PFSK-1 (cell line): Measurements from ENCODE around the gene SERINC2.

Experiments used
- FOXP2 ChIP-seq: optimal IDR thresholded peaks from 2 replicates; pipeline ENCODE3; 2011; ENCODE audit warnings: borderline replicate concordance, control low read depth, inconsistent platforms; ENCODE audit not compliant: insufficient read depth; ENCODE audit errors: extremely low read length, extremely low read depth
- POLR2AphosphoS5 ChIP-seq: IDR thresholded peaks from 2 replicates; pipeline ENCODE4 v1.6.1; 2012; ENCODE audit warnings: low read depth, mild to moderate bottlenecking, control low read depth, low read length, moderate library complexity
- REST ChIP-seq, 2 experiments: IDR thresholded peaks; 2 replicates each; pipeline versions ENCODE4 v1.6.1 to v1.8.0; 2011 to 2012; ENCODE audit warnings: low read depth in 2 of 2, low read length in 2 of 2, control low read depth in 1 of 2, inconsistent platforms in 1 of 2, mild to moderate bottlenecking in 1 of 2, moderate library complexity in 1 of 2; ENCODE audit not compliant: insufficient read depth in 1 of 2
- SIN3A ChIP-seq: IDR thresholded peaks from 2 replicates; pipeline ENCODE4 v1.6.1; 2012; ENCODE audit warnings: mild to moderate bottlenecking, low read length, moderate library complexity, borderline replicate concordance; ENCODE audit not compliant: insufficient read depth
- TAF1 ChIP-seq: IDR thresholded peaks from 2 replicates; pipeline ENCODE4 v1.6.1; 2012; ENCODE audit warnings: low read length, control low read depth, borderline replicate concordance; ENCODE audit not compliant: insufficient read depth

Gene SERINC2

GRCh38 chr1:31412205-31412604 is 808 bp upstream of the SERINC2 start:
- TF ChIP-seq SIN3A (no peak), POLR2AphosphoS5 (no peak), FOXP2 (no peak), REST (IDR thresholded peaks at IDR 0.05; ENCODE audit: insufficient read depth in 1 of 2, low read depth in 2 of 2, low read length in 2 of 2) (no peak), TAF1 (no peak)

- peak; percentile 43; the same call in 1 of the 2 replicates for TF ChIP-seq POLR2AphosphoS5
- TF ChIP-seq REST (IDR thresholded peaks at IDR 0.05; ENCODE audit: insufficient read depth in 1 of 2, low read depth in 2 of 2, low read length in 2 of 2): 0 out of 4 replicates have a peak, but pooled peaks of 1 of the 2 experiments have one; percentile 23
- peak; percentile 62; the same call in 1 of the 2 replicates for TF ChIP-seq TAF1
- no peak for TF ChIP-seq SIN3A
Measured at GRCh38 chr1:31413405-31414001, 490 bp downstream of the SERINC2 start.

GRCh38 chr1:31414980-31415370 is 2.0 kb downstream of the SERINC2 start:
- no peak for TF ChIP-seq POLR2AphosphoS5
- TF ChIP-seq SIN3A: no peak

- TF ChIP-seq POLR2AphosphoS5 (no peak), FOXP2 (no peak), SIN3A (no peak), TAF1 (no peak), REST (IDR thresholded peaks at IDR 0.05; ENCODE audit: insufficient read depth in 1 of 2, low read depth in 2 of 2, low read length in 2 of 2) (no peak)
Measured at GRCh38 chr1:31415658-31416057, 2.6 kb downstream of the SERINC2 start.

GRCh38 chr1:31416101-31416736 is 3.2 kb downstream of the SERINC2 start:
- TF ChIP-seq REST (IDR thresholded peaks at IDR 0.05; ENCODE audit: insufficient read depth in 1 of 2, low read depth in 2 of 2, low read length in 2 of 2): no peak
- TF ChIP-seq FOXP2: no peak
- no peak for TF ChIP-seq SIN3A
- TF ChIP-seq TAF1: no peak
- TF ChIP-seq POLR2AphosphoS5: no peak
